Heart left ventricle (tissue), 16 donors: ENCODE data around the gene SLC16A9. TPM values are rescaled to one million over a fixed set of nuclear protein-coding genes. Genes with fewer than 3 reads are reported as not detected.

Experiments
- ATAC-seq, 4 donors: fragments of 200-7000 bp; cut with Tn5 transposase; one replicate each; pipeline ENCODE4 v1.9.1; 2020 to 2022; ENCODE audit warnings: moderate library complexity in 4 of 4, mild to moderate bottlenecking in 3 of 4, moderate number of reproducible peaks in 1 of 4
- DNase-seq, 5 donors: peaks; one replicate each; pipeline ENCODE4 v3.0.0-alpha.2; 2020
- H3K27ac ChIP-seq, 12 donors: fragments of 200-600 bp; sonication (generic) in 4 of 12; one replicate each; pipeline versions ENCODE4 v1.5.0 to v1.8.0; 2016 to 2022; ENCODE audit warnings: mild to moderate bottlenecking in 2 of 12
- H3K27me3 ChIP-seq, 9 donors: fragments of 200-600 bp; sonication (generic) in 2 of 9; one replicate each; pipeline versions ENCODE4 v1.5.1 to v1.8.0; 2016 to 2022; ENCODE audit warnings: mild to moderate bottlenecking in 3 of 9
- H3K36me3 ChIP-seq, 9 donors: fragments of 200-600 bp; sonication (generic) in 2 of 9; one replicate each; pipeline versions ENCODE4 v1.5.0 to v1.8.0; 2018 to 2022; ENCODE audit warnings: mild to moderate bottlenecking in 2 of 9
- H3K4me1 ChIP-seq, 12 donors: fragments of 200-600 bp; sonication (generic) in 4 of 12; one replicate each; pipeline versions ENCODE4 v1.5.0 to v1.8.0; 2016 to 2022; ENCODE audit warnings: mild to moderate bottlenecking in 3 of 12
- H3K4me3 ChIP-seq, 12 donors: fragments of 200-600 bp; sonication (generic) in 4 of 12; one replicate each; pipeline versions ENCODE4 v1.5.0 to v1.8.0; 2017 to 2022; ENCODE audit warnings: mild to moderate bottlenecking in 9 of 12, moderate library complexity in 4 of 12
- H3K9me3 ChIP-seq, 12 donors: fragments of 200-600 bp; sonication (generic) in 4 of 12; one replicate each; pipeline versions ENCODE4 v1.5.0 to v1.8.0; 2016 to 2022; ENCODE audit warnings: mild to moderate bottlenecking in 1 of 12
- POLR2A ChIP-seq, 2 donors: fragments of 450-650 bp; IDR thresholded peaks; one replicate each; pipeline ENCODE4 v1.6.1; 2017; ENCODE audit warnings: antibody characterized with exemption in 2 of 2, mild to moderate bottlenecking in 2 of 2, moderate library complexity in 2 of 2
- WGBS, 4 donors: extraction: QIAGEN DNeasy Blood & Tissue Kit in 2 of 4; methylation state at CpG; one replicate each; pipeline versions ENCODE4 v1.1.5 to v1.1.7; 2013 to 2018; 5-methylcytosine and 5-hydroxymethylcytosine counted together
- intact Hi-C, 10 donors: fragments of 100-400 bp; cut with DNase I; formaldehyde crosslinking; loops; one replicate each; pipeline versions ENCODE4 v1.11.1 to v1.14.2; 2022
- polyA plus RNA-seq, 2 donors: library from polyadenylated mRNA; stranded (reverse); fragments of 200-250 nt; gene quantifications; one replicate each; pipeline ENCODE4 v1.2.3, GENCODE V29; 2013
- total RNA-seq, 9 donors: library from RNA; depleted of rRNA in 2 of 9; stranded (reverse); fragments of >200 nt in 2 of 9; fragmentation: NEBNext Ultra II Directional in 3 of 9; extraction: Animal tissue kit (Norgen Biotek cat#: 25700) in 3 of 9; gene quantifications; one replicate each; pipeline versions ENCODE4 v1.1.0 to v1.2.4, GENCODE V29; 2016 to 2023
- TF ChIP-seq, protein P1 (sequence below), 12 donors: fragments of 200-600 bp; sonication (generic) in 4 of 12; IDR thresholded peaks; one replicate each; pipeline versions ENCODE4 v1.5.0 to v1.8.0; 2018 to 2022; ENCODE audit warnings: antibody characterized with exemption in 12 of 12, mild to moderate bottlenecking in 5 of 12
- donor health status: ischemic (EF 13 %, LVEDD 7.1; RV severe dilation, severe dysfunction).
- donor health status: healthy with polysubstance abuse.
- donor health status: DM: no; HTN: yes; CAD: no.
- donor health status: DM: no; HTN: no; CAD: no.
- donor health status: ischemic (EF 25% LVEDD 6.9; RV normal size, moderate dysfunction).
- donor health status: ischemic (EF 25% LVEDD 5.7; RV mildly dilated, moderate dysfunction).
- donor health status: healthy.
- donor health status: DM: yes; HTN: yes; CAD: no.
- donor health status: ischemic (EF 35%, LVEDD 5.7; RV mildly dilated, moderate dysfunction).
- donor health status: nonischemic (EF 11% LVEDD 7.7; RV severe dilation, severe dysfunction).
- donor health status: DM: yes; HTN: yes; CAD: no.
- donor health status: PGD.
- donor health status: ischemic (EF 29% LVEDD 5.4; RV normal size, mild dysfunction).
- donor health status: nonischemic (EF 23%, LVEDD 6.1; RV moderate dilation, normal function).

The SLC16A9 gene
- total and polyA plus RNA-seq, 11 donors = 0.07 to 3.0 (median 0.63) TPM

DNA sequence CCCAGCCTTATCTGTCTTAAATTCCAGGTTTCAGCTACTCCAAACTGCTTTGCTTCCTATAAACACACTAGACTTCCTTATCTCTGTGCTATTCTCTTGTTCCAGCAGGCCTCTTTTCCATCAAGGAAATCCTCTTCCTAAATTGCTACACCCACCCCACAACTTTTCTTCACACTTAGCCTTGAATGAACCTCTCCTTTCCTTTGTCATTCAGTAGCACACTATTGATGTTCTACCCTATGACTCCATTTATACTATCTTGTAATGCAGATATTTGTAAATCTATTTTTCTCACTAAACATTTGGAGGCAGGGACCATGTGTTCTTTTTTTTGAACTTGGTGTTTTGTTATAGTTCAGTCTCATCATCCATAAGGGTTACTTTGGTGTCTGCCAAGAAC lies 3.7 kb downstream of the SLC16A9 start:
- DNase-seq = no peak
- TF ChIP-seq POLR2A (IDR thresholded peaks at IDR 0.05) = no peak
- TF ChIP-seq, protein P1, sequence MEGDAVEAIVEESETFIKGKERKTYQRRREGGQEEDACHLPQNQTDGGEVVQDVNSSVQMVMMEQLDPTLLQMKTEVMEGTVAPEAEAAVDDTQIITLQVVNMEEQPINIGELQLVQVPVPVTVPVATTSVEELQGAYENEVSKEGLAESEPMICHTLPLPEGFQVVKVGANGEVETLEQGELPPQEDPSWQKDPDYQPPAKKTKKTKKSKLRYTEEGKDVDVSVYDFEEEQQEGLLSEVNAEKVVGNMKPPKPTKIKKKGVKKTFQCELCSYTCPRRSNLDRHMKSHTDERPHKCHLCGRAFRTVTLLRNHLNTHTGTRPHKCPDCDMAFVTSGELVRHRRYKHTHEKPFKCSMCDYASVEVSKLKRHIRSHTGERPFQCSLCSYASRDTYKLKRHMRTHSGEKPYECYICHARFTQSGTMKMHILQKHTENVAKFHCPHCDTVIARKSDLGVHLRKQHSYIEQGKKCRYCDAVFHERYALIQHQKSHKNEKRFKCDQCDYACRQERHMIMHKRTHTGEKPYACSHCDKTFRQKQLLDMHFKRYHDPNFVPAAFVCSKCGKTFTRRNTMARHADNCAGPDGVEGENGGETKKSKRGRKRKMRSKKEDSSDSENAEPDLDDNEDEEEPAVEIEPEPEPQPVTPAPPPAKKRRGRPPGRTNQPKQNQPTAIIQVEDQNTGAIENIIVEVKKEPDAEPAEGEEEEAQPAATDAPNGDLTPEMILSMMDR (IDR thresholded peaks at IDR 0.05) = no peak
- Histone ChIP-seq H3K4me3 (no peak overlapping the region), H3K27ac (no peak overlapping the region), H3K36me3 (no peaks in the 10 kb centered on the region), H3K4me1 (peaks cover 0 to 13% (median 0%) of the 10 kb centered on the region in 12 donors), H3K27me3 (peaks cover 0 to 17% (median 0%) of the 10 kb centered on the region in 9 donors), H3K9me3 (no peaks in the 10 kb centered on the region)
- ATAC-seq = no peak
- intact Hi-C loops = loop anchor here in 1 of 10 donors (5.0 kb wide), 1 partner anchor 101 kb away; no protein-coding TSS in a partner anchor

DNA sequence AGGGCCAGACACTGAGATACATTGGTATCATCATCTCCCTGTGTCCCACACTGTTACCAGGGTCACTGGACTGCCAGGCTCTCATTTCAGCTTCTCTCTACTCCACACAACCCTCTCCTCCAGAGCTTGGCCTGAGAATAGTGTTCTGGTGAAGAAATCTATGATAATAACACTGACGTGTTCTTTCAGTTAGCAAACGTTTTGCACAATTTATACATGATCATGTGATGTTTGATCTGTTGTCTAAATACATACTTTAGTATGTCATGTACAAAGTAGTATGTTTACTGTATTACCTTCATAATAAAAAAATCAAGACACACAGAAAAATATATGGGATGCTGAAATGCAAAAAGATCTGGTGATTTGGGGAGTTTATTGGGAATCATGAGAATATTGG lies 5.0 kb downstream of the SLC16A9 start:
- WGBS, 4 donors = 75 to 79% (median 77%) methylated on average over 2 of the region's 2 CpGs
- H3K9me3 ChIP-seq = no peaks in the 10 kb centered on the region
- ATAC-seq (no peak), DNase-seq (no peak)
- TF ChIP-seq POLR2A (IDR thresholded peaks at IDR 0.05) = no peak
- TF ChIP-seq, protein P1 (IDR thresholded peaks at IDR 0.05) = no peak
- peaks cover 0 to 12% (median 0%) of the 10 kb centered on the region in 9 donors for H3K27me3 ChIP-seq
- no peak overlapping the region for H3K27ac ChIP-seq
- H3K36me3 ChIP-seq = no peaks in the 10 kb centered on the region
- H3K4me3 ChIP-seq = no peak overlapping the region
- intact Hi-C loops = loop anchor here in 1 of 10 donors (5.0 kb wide), 1 partner anchor 103 kb away; no protein-coding TSS in a partner anchor
- H3K4me1 ChIP-seq = peaks cover 0 to 12% (median 0%) of the 10 kb centered on the region in 12 donors

DNA sequence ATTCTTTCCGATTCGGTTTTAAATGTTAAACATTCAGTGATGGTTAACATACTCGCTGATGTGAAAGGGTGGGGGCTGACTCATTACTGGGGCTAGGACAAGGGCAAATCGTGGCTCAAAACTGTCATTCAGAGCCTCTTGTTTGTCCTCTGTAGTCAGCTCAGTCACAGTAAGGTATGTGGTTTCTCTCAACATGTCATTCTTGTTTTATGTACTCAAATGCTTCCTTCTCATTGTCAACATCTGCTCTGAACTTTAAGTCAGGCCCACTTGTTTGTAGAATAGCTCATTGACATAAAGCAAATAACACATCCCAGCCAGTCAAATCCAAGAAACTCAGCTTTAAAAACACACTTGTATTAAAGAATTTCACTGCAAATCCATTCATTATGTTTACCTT lies 7.3 kb downstream of the SLC16A9 start:
- DNase-seq = no peak
- no peak for TF ChIP-seq POLR2A (IDR thresholded peaks at IDR 0.05)
- TF ChIP-seq, protein P1 (IDR thresholded peaks at IDR 0.05) = no peak
- no peaks in the 10 kb centered on the region for H3K27me3 ChIP-seq
- WGBS, 4 donors = 72 to 88% (median 86%) methylated on average over 4 of the region's 4 CpGs
- no peak overlapping the region for H3K4me3 ChIP-seq
- H3K4me1 ChIP-seq = peaks cover 0 to 4% (median 0%) of the 10 kb centered on the region in 12 donors
- H3K27ac ChIP-seq = no peak overlapping the region
- intact Hi-C loops = no loop called here
- no peaks in the 10 kb centered on the region for H3K9me3 ChIP-seq
- H3K36me3 ChIP-seq = no peaks in the 10 kb centered on the region
- ATAC-seq = no peak

DNA sequence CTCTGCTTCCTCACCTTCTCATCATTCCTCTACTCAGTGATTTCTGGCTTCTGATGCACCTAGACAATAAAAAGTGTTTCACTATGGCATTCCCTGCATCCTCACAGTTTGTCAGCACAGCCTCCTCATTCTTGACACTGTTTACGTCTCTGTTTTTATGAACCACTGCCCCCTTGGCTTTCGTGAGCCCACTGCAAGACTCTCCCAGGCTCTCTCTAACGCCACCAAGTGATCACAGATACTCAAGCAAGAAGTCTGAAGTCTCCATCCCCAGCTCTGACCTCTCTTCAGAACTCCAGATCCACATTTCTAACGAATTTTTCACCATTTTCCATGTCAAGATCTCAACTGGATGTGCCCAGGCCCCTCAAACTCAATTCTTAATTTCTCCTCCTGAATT lies 8.9 kb downstream of the SLC16A9 start:
- Histone ChIP-seq H3K27ac (no peak overlapping the region), H3K27me3 (no peaks in the 10 kb centered on the region), H3K9me3 (no peaks in the 10 kb centered on the region), H3K4me1 (peaks cover 0 to 4% (median 0%) of the 10 kb centered on the region in 12 donors), H3K36me3 (no peaks in the 10 kb centered on the region), H3K4me3 (no peak overlapping the region)
- intact Hi-C loops = no loop called here
- WGBS, 4 donors = 45 to 61% (median 51%) methylated on average over 4 of the region's 4 CpGs
- no peak for TF ChIP-seq POLR2A (IDR thresholded peaks at IDR 0.05)
- TF ChIP-seq, protein P1 (IDR thresholded peaks at IDR 0.05) = no peak
- ATAC-seq (no peak), DNase-seq (no peak)
